H9 (cell line): Measurements from ENCODE around the gene KCTD16. TPM values are rescaled to one million over a fixed set of nuclear protein-coding genes. Genes with fewer than 3 reads are reported as not detected.

Source experiments
- DNase-seq: peaks from one replicate; pipeline ENCODE4 v3.0.0-alpha.2; 2017
- H2AFZ ChIP-seq: one replicate; pipeline ENCODE4 v1.6.1; 2013; ENCODE audit warnings: mild to moderate bottlenecking, low read length, control low read depth, moderate library complexity
- H2AK5ac ChIP-seq: 2 replicates; pipeline ENCODE4 v1.6.1; 2013; ENCODE audit warnings: low read length, control low read depth, mixed read lengths; ENCODE audit not compliant: insufficient read length
- H2BK120ac ChIP-seq: one replicate; pipeline ENCODE4 v1.6.1; 2013; ENCODE audit warnings: low read depth, mild to moderate bottlenecking, low read length, control low read depth, inconsistent platforms; ENCODE audit not compliant: poor library complexity, severe bottlenecking
- H2BK12ac ChIP-seq: 2 replicates; pipeline ENCODE4 v1.6.1; 2013; ENCODE audit warnings: low read length, control low read depth, mixed read lengths, low read depth; ENCODE audit not compliant: insufficient read length
- H2BK15ac ChIP-seq: 2 replicates; pipeline ENCODE4 v1.6.1; 2013; ENCODE audit warnings: low read depth, low read length, control low read depth
- H2BK20ac ChIP-seq: one replicate; pipeline ENCODE4 v1.6.1; 2013; ENCODE audit warnings: low read depth, mild to moderate bottlenecking, low read length, control low read depth, inconsistent platforms; ENCODE audit not compliant: poor library complexity, severe bottlenecking
- H2BK5ac ChIP-seq: 2 replicates; pipeline ENCODE4 v1.6.1; 2013; ENCODE audit warnings: low read length, control low read depth, mixed read lengths; ENCODE audit not compliant: insufficient read length
- H3K14ac ChIP-seq: 2 replicates; pipeline ENCODE4 v1.6.1; 2013; ENCODE audit warnings: low read length, control low read depth; ENCODE audit not compliant: insufficient read depth
- H3K18ac ChIP-seq: 2 replicates; pipeline ENCODE4 v1.6.1; 2013; ENCODE audit warnings: low read depth, mild to moderate bottlenecking, mixed read lengths, low read length, control low read depth; ENCODE audit not compliant: insufficient read length
- H3K23ac ChIP-seq: 2 replicates; pipeline ENCODE4 v1.6.1; 2013; ENCODE audit warnings: low read length, control low read depth, mixed read lengths, low read depth; ENCODE audit not compliant: insufficient read length
- H3K23me2 ChIP-seq: 2 replicates; pipeline ENCODE4 v1.6.1; 2013; ENCODE audit warnings: low read depth, mild to moderate bottlenecking, mixed read lengths, low read length, control low read depth; ENCODE audit not compliant: insufficient read length, poor library complexity, severe bottlenecking
- H3K27ac ChIP-seq: 2 replicates; pipeline ENCODE4 v1.5.1; 2013; ENCODE audit warnings: low read length, control low read depth, mixed read lengths, low read depth; ENCODE audit not compliant: insufficient read length
- H3K27me3 ChIP-seq: 2 replicates; pipeline ENCODE4 v1.6.1; 2013; ENCODE audit warnings: low read length, control low read depth, inconsistent platforms; ENCODE audit not compliant: insufficient read depth
- H3K4ac ChIP-seq: 2 replicates; pipeline ENCODE4 v1.6.1; 2013; ENCODE audit warnings: low read depth, mild to moderate bottlenecking, control low read depth, inconsistent platforms, low read length, moderate library complexity
- H3K4me1 ChIP-seq: 2 replicates; pipeline ENCODE4 v1.6.1; 2013; ENCODE audit warnings: low read length, control low read depth, inconsistent platforms; ENCODE audit not compliant: insufficient read depth
- H3K4me2 ChIP-seq: 2 replicates; pipeline ENCODE4 v1.6.1; 2013; ENCODE audit warnings: low read length, control low read depth, mixed read lengths; ENCODE audit not compliant: insufficient read length, insufficient read depth
- H3K56ac ChIP-seq: 2 replicates; pipeline ENCODE4 v1.6.1; 2013; ENCODE audit warnings: low read depth, mild to moderate bottlenecking, mixed read lengths, low read length, control low read depth; ENCODE audit not compliant: insufficient read length
- H3K79me1 ChIP-seq: 2 replicates; pipeline ENCODE4 v1.6.1; 2013; ENCODE audit warnings: low read depth, mild to moderate bottlenecking, moderate library complexity, low read length, control low read depth, inconsistent platforms; ENCODE audit not compliant: insufficient read depth, poor library complexity, severe bottlenecking
- H3K79me2 ChIP-seq: 2 replicates; pipeline ENCODE4 v1.6.1; 2013; ENCODE audit warnings: low read length, control low read depth, inconsistent platforms; ENCODE audit not compliant: insufficient read depth
- H3K9ac ChIP-seq: 2 replicates; pipeline ENCODE4 v1.6.1; 2013; ENCODE audit warnings: low read length, control low read depth, mixed read lengths; ENCODE audit not compliant: insufficient read length; ENCODE audit errors: extremely low read depth
- H3K9me3 ChIP-seq: one replicate; pipeline ENCODE4 v1.6.1; 2013; ENCODE audit warnings: low read depth, low read length, inconsistent platforms; ENCODE audit not compliant: control insufficient read depth
- H3T11ph ChIP-seq: one replicate; pipeline ENCODE4 v1.6.1; 2013; ENCODE audit warnings: mild to moderate bottlenecking, low read length, control low read depth, inconsistent platforms
- H4K20me1 ChIP-seq: one replicate; pipeline ENCODE4 v1.6.1; 2013; ENCODE audit not compliant: control insufficient read depth, insufficient read length, insufficient read depth
- H4K5ac ChIP-seq: 2 replicates; pipeline ENCODE4 v1.6.1; 2013; ENCODE audit warnings: low read depth, mild to moderate bottlenecking, mixed read lengths, low read length, control low read depth; ENCODE audit not compliant: insufficient read length
- H4K8ac ChIP-seq: replicated peaks from 2 replicates; pipeline ENCODE4 v1.6.1; 2013; ENCODE audit warnings: low read length, control low read depth, mixed read lengths, low read depth; ENCODE audit not compliant: insufficient read length
- H4K91ac ChIP-seq: 2 replicates; pipeline ENCODE4 v1.6.1; 2013; ENCODE audit warnings: low read depth, mild to moderate bottlenecking, moderate library complexity, mixed read lengths, low read length, control low read depth; ENCODE audit not compliant: insufficient read length
- H3K27ac Mint-ChIP-seq, 3 experiments: 2 replicates in 2 of 3; 3 replicates in 1 of 3; pipeline ENCODE4 v1.8.0; 2020 to 2021; ENCODE audit warnings: mixed read lengths in 3 of 3, mild to moderate bottlenecking in 1 of 3, moderate library complexity in 1 of 3
- H3K27me3 Mint-ChIP-seq: 2 replicates; pipeline ENCODE4 v1.8.0; 2021; ENCODE audit warnings: low read depth, mild to moderate bottlenecking, moderate library complexity, mixed read lengths
- H3K36me3 Mint-ChIP-seq, 3 experiments: 2 replicates in 2 of 3; 3 replicates in 1 of 3; pipeline ENCODE4 v1.8.0; 2020 to 2021; ENCODE audit warnings: low read depth in 3 of 3, mixed read lengths in 3 of 3; ENCODE audit not compliant: insufficient read depth in 1 of 3
- H3K4me1 Mint-ChIP-seq, 2 experiments: 2 replicates each; pipeline ENCODE4 v1.8.0; 2020; ENCODE audit warnings: mixed read lengths in 2 of 2
- H3K4me3 Mint-ChIP-seq, 2 experiments: 2 replicates in 1 of 2; 3 replicates in 1 of 2; pipeline ENCODE4 v1.8.0; 2020 to 2021; ENCODE audit warnings: mild to moderate bottlenecking in 2 of 2, mixed read lengths in 2 of 2, moderate library complexity in 1 of 2
- H3K9me3 Mint-ChIP-seq, 2 experiments: 2 replicates in 1 of 2; 3 replicates in 1 of 2; pipeline ENCODE4 v1.8.0; 2020; ENCODE audit warnings: mild to moderate bottlenecking in 2 of 2, mixed read lengths in 2 of 2, moderate library complexity in 1 of 2
- WGBS: extraction: QIAGEN DNeasy Blood & Tissue Kit; methylation state at CpG from one replicate; pipeline ENCODE4 v1.1.7; 2013; ENCODE audit warnings: missing lambda C conversion rate, low lambda C conversion rate, mixed read lengths; ENCODE audit not compliant: insufficient read length; ENCODE audit errors: extremely low coverage; 5-methylcytosine and 5-hydroxymethylcytosine counted together
- total RNA-seq: library from RNA; stranded (reverse); gene quantifications from 2 replicates; pipeline ENCODE4 v1.2.1, GENCODE V29; 2021
- TF ChIP-seq, protein P1 (sequence below): fragments of 200-600 bp; sonication (generic); conservative IDR thresholded peaks from 3 replicates; pipeline ENCODE4 v1.8.0; 2021; ENCODE audit warnings: antibody characterized with exemption, mild to moderate bottlenecking

The KCTD16 gene
- total RNA-seq, 1 experiment from 2014 or later: 0.09 TPM

DNA sequence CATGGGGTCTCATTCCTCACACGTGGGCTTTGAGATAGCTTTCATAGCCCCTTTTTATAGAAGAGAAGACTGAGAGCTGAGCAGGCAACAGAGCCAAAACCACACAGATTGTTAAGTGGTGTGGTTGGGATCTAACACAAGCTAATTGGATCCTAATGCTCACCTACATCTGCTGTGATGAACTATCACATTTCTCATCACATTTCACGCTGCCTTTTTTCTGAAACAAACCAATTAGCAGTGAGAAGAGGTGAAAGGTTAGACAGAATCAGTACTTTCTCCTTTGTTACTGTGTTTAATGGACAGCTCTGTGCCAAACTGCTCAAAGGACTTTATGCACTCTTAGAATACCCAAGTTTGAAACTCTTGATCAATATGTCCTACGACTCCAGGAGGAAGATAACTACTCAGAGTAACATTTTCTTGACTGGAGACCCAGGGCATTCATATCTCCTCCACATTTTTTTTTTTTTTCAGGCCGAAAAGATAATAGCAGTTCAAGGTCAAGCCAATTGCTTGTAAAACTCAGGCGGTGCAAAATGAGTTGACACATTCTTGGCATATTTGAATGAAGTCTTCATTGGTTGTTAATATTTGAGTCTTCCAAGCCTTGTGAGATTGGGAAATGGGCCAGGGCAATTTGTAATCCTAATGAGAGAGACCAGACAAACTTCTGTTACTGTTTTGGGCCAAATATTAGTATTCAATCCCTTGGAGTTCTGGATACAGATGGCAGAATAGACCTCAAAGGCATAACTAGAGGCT, 138.4 kb downstream of the KCTD16 start:
- no CpG with 5 or more reads among the region's 5 CpGs for WGBS
- DNase-seq: no peak

More for the DNA sequence above, 138.4 kb downstream of the KCTD16 start:
- H3K9ac ChIP-seq: no peak overlapping the region
- no peak overlapping the region for H2BK15ac ChIP-seq
- H4K91ac ChIP-seq: no peak overlapping the region
- H3K9me3 Mint-ChIP-seq: no peaks in the 10 kb centered on the region; a peak in 1 of 5 replicates
- H3K4me2 ChIP-seq: no peak overlapping the region
- no peak overlapping the region for H2BK5ac ChIP-seq
- H3T11ph ChIP-seq: no peak overlapping the region
- H3K27ac ChIP-seq: no peak overlapping the region
- no peaks in the 10 kb centered on the region for H4K20me1 ChIP-seq
- H2BK20ac ChIP-seq: no peak overlapping the region
- no peak overlapping the region for H4K8ac ChIP-seq
- H3K4me1 Mint-ChIP-seq: peaks cover 0 to 4% of the 10 kb centered on the region in 2 experiments; a peak in 1 of 4 replicates
- no peaks in the 10 kb centered on the region for H3K27me3 Mint-ChIP-seq
- no peak overlapping the region for H3K27ac Mint-ChIP-seq
- H3K23me2 ChIP-seq: no peaks in the 10 kb centered on the region
- H3K9me3 ChIP-seq: no peaks in the 10 kb centered on the region
- H4K5ac ChIP-seq: no peak overlapping the region
- H3K18ac ChIP-seq: no peak overlapping the region
- no peaks in the 10 kb centered on the region for H3K4me1 ChIP-seq
- no peak overlapping the region for H2AK5ac ChIP-seq
- H3K36me3 Mint-ChIP-seq: no peaks in the 10 kb centered on the region
- H2BK120ac ChIP-seq: no peak overlapping the region
- H3K56ac ChIP-seq: no peak overlapping the region
- no peak overlapping the region for H3K4me3 Mint-ChIP-seq
- no peak overlapping the region for H2BK12ac ChIP-seq
- TF ChIP-seq, protein P1, sequence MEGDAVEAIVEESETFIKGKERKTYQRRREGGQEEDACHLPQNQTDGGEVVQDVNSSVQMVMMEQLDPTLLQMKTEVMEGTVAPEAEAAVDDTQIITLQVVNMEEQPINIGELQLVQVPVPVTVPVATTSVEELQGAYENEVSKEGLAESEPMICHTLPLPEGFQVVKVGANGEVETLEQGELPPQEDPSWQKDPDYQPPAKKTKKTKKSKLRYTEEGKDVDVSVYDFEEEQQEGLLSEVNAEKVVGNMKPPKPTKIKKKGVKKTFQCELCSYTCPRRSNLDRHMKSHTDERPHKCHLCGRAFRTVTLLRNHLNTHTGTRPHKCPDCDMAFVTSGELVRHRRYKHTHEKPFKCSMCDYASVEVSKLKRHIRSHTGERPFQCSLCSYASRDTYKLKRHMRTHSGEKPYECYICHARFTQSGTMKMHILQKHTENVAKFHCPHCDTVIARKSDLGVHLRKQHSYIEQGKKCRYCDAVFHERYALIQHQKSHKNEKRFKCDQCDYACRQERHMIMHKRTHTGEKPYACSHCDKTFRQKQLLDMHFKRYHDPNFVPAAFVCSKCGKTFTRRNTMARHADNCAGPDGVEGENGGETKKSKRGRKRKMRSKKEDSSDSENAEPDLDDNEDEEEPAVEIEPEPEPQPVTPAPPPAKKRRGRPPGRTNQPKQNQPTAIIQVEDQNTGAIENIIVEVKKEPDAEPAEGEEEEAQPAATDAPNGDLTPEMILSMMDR: no peak
- no peaks in the 10 kb centered on the region for H3K79me2 ChIP-seq
- H2AFZ ChIP-seq: no peak overlapping the region
- no peak overlapping the region for H3K4ac ChIP-seq
- H3K14ac ChIP-seq: no peak overlapping the region
- no peak overlapping the region for H3K23ac ChIP-seq
- H3K79me1 ChIP-seq: no peaks in the 10 kb centered on the region
- no peaks in the 10 kb centered on the region for H3K27me3 ChIP-seq
